IPS-20b (cell line): ENCODE measurements around the gene DCDC2.
"Not testable (repeated sequence)": the region's sequence is repeated elsewhere in the genome, so short reads cannot be mapped to it uniquely, and the experiment has no call there.

Source experiments
- H3K27ac ChIP-seq: one replicate; pipeline ENCODE4 v1.5.1; 2013; ENCODE audit warnings: low read length
- H3K27me3 ChIP-seq: 2 replicates; pipeline ENCODE4 v1.6.1; 2013; ENCODE audit warnings: mild to moderate bottlenecking, low read length, inconsistent platforms; ENCODE audit not compliant: insufficient read depth
- H3K36me3 ChIP-seq: 2 replicates; pipeline ENCODE4 v1.6.1; 2013; ENCODE audit warnings: low read depth, mild to moderate bottlenecking, inconsistent platforms, low read length, moderate library complexity; ENCODE audit not compliant: insufficient read depth
- H3K4me1 ChIP-seq: 2 replicates; pipeline ENCODE4 v1.6.1; 2013; ENCODE audit warnings: mild to moderate bottlenecking, control low read depth, inconsistent platforms, low read length, moderate library complexity; ENCODE audit not compliant: insufficient read depth
- H3K4me3 ChIP-seq: 2 replicates; pipeline ENCODE4 v1.5.1; 2013; ENCODE audit warnings: mild to moderate bottlenecking, low read length, inconsistent platforms
- H3K9ac ChIP-seq: 2 replicates; pipeline ENCODE4 v1.6.1; 2013; ENCODE audit warnings: low read depth, mild to moderate bottlenecking, inconsistent platforms, low read length, moderate library complexity
- H3K9me3 ChIP-seq: 2 replicates; pipeline ENCODE4 v1.6.1; 2013; ENCODE audit warnings: mild to moderate bottlenecking, low read depth, low read length, inconsistent platforms; ENCODE audit not compliant: insufficient read depth

DCDC2 gene

DNA sequence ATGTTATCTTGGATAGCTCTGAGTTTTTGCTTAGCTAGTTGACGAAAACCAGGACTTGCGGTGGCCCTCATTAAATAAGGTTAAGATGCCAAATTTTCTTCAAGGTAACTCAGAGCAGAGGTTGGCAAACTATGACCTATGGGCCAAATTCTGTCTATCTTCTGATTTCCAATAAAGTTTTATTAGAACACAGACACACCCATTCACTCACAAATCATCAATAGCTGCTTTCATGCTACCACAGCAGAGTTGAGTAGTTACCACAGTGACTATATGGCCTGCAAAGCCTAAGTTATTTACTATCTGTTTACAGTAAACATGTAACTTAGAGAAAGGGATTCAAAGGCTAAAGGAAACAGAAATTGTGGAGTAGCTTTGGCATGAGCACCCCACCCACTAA is 23.6 kb downstream of the DCDC2 start:
- H3K27me3 ChIP-seq, result no peaks in the 10 kb centered on the region

DNA sequence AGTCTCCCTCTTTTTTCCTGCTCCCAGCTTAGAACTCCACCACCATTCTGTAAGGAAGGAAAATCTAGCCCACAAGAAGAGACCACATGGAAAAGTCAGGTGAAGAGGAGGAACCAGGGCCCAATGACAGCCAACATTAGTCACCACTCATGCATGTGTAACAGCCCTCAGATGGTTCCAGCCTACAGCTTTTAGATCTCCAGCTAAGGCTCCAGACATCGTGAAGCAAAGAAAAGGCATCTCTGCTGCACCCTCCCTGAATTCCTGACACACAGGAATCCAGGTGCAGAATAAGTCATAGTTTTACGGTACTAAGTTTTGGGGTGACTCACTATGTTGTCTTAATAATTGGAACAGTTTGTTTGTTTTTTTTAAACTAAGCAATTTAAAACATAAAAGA is 25.5 kb downstream of the DCDC2 start:
- Histone ChIP-seq H3K27me3 (no peaks in the 10 kb centered on the region), H3K36me3 (no peaks in the 10 kb centered on the region), H3K27ac (no peak overlapping the region), H3K9me3 (no peaks in the 10 kb centered on the region), H3K9ac (no peak overlapping the region), H3K4me1 (no peaks in the 10 kb centered on the region), H3K4me3 (no peak overlapping the region)

More for the DNA sequence above, 23.6 kb downstream of the DCDC2 start:
- Histone ChIP-seq H3K9me3 (no peaks in the 10 kb centered on the region), H3K4me3 (no peak overlapping the region), H3K9ac (no peak overlapping the region), H3K4me1 (no peaks in the 10 kb centered on the region), H3K36me3 (no peaks in the 10 kb centered on the region), H3K27ac (no peak overlapping the region)

- Histone ChIP-seq H3K4me1 (no peaks in the 10 kb centered on the region), H3K9me3 (no peaks in the 10 kb centered on the region), H3K27ac (no peak overlapping the region), H3K36me3 (no peaks in the 10 kb centered on the region), H3K9ac (no peak overlapping the region), H3K4me3 (no peak overlapping the region), H3K27me3 (no peaks in the 10 kb centered on the region)
These were observed 27.6 kb downstream of the DCDC2 start for GRCh38 chr6:24330137-24330732.

DNA sequence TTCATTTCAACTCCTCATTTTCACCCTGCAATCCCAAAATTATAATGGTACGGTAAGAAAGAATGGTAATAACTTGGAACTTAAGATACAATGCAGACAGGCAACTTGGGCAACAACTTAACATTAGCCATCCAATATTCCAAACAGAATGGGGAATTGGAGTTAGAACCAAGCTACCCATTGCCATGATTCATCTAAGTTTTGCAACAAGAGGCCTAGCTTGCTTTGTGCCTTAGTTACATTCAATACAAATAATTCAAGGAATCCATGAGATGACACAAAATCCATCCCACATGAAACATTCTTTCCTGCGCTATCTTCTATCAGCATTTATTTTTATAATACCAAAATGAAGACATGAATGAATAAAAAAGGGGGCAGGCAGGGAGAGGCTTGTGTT is 28.4 kb downstream of the DCDC2 start:
- Histone ChIP-seq H3K36me3 (no peaks in the 10 kb centered on the region), H3K9me3 (no peaks in the 10 kb centered on the region), H3K4me1 (peaks cover 2% of the 10 kb centered on the region; the same call in 1 of the 2 replicates), H3K9ac (no peak overlapping the region), H3K27ac (no peak overlapping the region), H3K27me3 (no peaks in the 10 kb centered on the region), H3K4me3 (no peak overlapping the region)

DNA sequence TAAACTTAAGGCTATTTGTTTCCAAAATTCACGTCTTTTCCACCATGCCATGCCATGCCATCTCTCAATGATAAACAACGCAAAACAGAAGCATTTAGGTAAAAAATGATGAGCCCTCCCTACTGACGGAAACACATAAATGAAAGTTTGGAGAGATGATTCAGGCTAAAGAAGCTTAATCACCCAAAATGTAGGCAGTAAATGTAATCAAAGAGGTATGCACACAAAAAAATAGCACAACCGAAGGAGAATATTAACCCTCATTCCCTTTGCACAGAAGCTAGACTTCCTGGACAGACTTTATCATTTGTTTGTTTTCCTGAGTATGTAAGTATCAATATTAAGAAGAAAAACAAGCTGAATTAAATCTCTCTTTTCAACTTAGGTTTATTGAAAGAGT is 28.8 kb downstream of the DCDC2 start:
- H3K27ac ChIP-seq, result no peak overlapping the region
- H3K36me3 ChIP-seq, result no peaks in the 10 kb centered on the region
- H3K4me1 ChIP-seq, result peaks cover 7% of the 10 kb centered on the region; the same call in 1 of the 2 replicates
- H3K4me3 ChIP-seq, result no peak overlapping the region
- H3K9me3 ChIP-seq, result no peaks in the 10 kb centered on the region
- no peaks in the 10 kb centered on the region for H3K27me3 ChIP-seq
- no peak overlapping the region for H3K9ac ChIP-seq

DNA sequence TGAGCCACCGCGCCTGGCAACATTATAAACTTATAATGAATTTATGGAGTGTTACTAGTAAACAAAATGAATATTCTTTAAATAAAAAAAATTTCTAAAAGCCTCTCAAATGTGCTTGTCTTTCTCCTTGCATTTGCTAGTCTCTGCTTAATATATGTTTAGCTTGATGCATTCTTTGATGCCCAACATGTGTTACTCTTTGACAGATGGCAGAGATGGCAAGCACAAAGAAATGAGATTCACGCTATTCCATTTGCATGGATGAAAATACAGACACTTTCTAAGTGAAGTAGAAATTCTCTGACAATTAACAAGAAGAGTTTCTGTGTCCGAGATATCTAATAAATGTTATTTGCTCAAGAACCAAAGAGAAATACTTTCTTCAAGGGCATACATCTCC is 30.1 kb downstream of the DCDC2 start:
- no peaks in the 10 kb centered on the region for H3K27me3 ChIP-seq
- no peak overlapping the region for H3K4me3 ChIP-seq
- H3K4me1 ChIP-seq, result peaks cover 13% of the 10 kb centered on the region; the same call in 1 of the 2 replicates
- no peak overlapping the region for H3K27ac ChIP-seq
- no peaks in the 10 kb centered on the region for H3K9me3 ChIP-seq
- H3K9ac ChIP-seq, result no peak overlapping the region
- no peaks in the 10 kb centered on the region for H3K36me3 ChIP-seq

DNA sequence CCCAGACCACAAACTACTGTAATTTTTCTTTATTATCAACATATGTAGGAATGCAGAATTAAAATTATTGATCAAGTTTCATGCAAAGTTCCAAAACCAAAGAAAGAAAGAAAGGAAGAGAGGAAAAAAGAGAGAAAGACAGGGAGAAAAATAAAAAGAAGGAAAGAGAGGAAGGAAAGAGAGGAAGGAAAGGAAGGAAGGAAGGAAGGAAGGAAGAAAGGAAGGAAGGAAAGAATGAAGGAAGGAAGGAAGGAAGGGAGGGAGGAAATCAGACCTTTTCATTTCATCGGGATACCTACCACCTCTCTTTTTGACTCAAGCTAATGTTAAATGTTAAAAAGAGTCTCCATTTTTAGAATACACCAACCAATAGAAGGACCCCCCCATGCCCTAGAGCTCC is 31.9 kb downstream of the DCDC2 start:
- peaks cover 4% of the 10 kb centered on the region; the same call in 1 of the 2 replicates for H3K27me3 ChIP-seq
- no peaks in the 10 kb centered on the region for H3K9me3 ChIP-seq
- H3K27ac ChIP-seq, result no peak overlapping the region
- no peaks in the 10 kb centered on the region for H3K36me3 ChIP-seq
- no peak overlapping the region for H3K4me3 ChIP-seq
- H3K9ac ChIP-seq, result no peak overlapping the region
- H3K4me1 ChIP-seq, result peaks cover 21% of the 10 kb centered on the region; the same call in 1 of the 2 replicates

GRCh38 chr6:24324617-24325016 is 33.2 kb downstream of the DCDC2 start:
- Histone ChIP-seq H3K4me1 (peaks cover 21% of the 10 kb centered on the region; the same call in 1 of the 2 replicates), H3K27ac (no peak overlapping the region), H3K36me3 (no peaks in the 10 kb centered on the region), H3K9me3 (no peaks in the 10 kb centered on the region), H3K4me3 (no peak overlapping the region), H3K9ac (no peak overlapping the region), H3K27me3 (peaks cover 11% of the 10 kb centered on the region; the same call in 1 of the 2 replicates)

- Histone ChIP-seq H3K36me3 (no peaks in the 10 kb centered on the region), H3K9me3 (no peaks in the 10 kb centered on the region), H3K4me3 (no peak overlapping the region), H3K27ac (no peak overlapping the region), H3K9ac (no peak overlapping the region), H3K4me1 (peaks cover 24% of the 10 kb centered on the region; the same call in 1 of the 2 replicates), H3K27me3 (peaks cover 11% of the 10 kb centered on the region; the same call in 1 of the 2 replicates)
These were observed 34.1 kb downstream of the DCDC2 start for GRCh38 chr6:24323632-24324337.

- Histone ChIP-seq H3K9me3 (no peaks in the 10 kb centered on the region), H3K36me3 (no peaks in the 10 kb centered on the region), H3K27ac (no peak overlapping the region), H3K4me3 (no peak overlapping the region), H3K27me3 (peaks cover 11% of the 10 kb centered on the region; the same call in 1 of the 2 replicates), H3K4me1 (peaks cover 24% of the 10 kb centered on the region; the same call in 1 of the 2 replicates), H3K9ac (no peak overlapping the region)
These were observed 34.9 kb downstream of the DCDC2 start for GRCh38 chr6:24322924-24323323.

GRCh38 chr6:24322446-24322845 is 35.4 kb downstream of the DCDC2 start:
- not testable (repeated sequence) for H3K36me3 ChIP-seq, H3K9ac ChIP-seq, H3K4me3 ChIP-seq, H3K9me3 ChIP-seq, H3K27ac ChIP-seq
- Histone ChIP-seq H3K4me1 (peaks cover 24% of the 10 kb centered on the region; the same call in 1 of the 2 replicates), H3K27me3 (peaks cover 11% of the 10 kb centered on the region; the same call in 1 of the 2 replicates)
